ENCODE results near the gene EEF2.

GRCh38 chr19:3970313-3970807 is 14.9 kb downstream of the EEF2 start:
- TF ChIP-seq GATA2 (IDR thresholded peaks at IDR 0.05; ENCODE audit: low read depth, low read length) = no peak
- TF ChIP-seq GATA3 (IDR thresholded peaks at IDR 0.05; ENCODE audit: low read depth, low read length) = no peak

Measured in SH-SY5Y (cell line).